ENCODE measurements around the gene SHANK1.
"Not testable (repeated sequence)": the region's sequence is repeated elsewhere in the genome, so short reads cannot be mapped to it uniquely, and the experiment has no call there.

SHANK1 gene

GRCh38 chr19:50719566-50719965 is at the start of gene SHANK1:
Gene SHANK1 (minus strand): TSS chr19:50719802. CDS start chr19:50716919, 2,883 bp downstream.
- H3K4me3 ChIP-seq (ENCODE audit: insufficient read length, low read depth): peak within 1 kb of the TSS; percentile 34
- H3K36me3 ChIP-seq (ENCODE audit: insufficient read depth, insufficient read length, low read length): no peaks in the 10 kb centered on the region
- no peak for DNase-seq (ENCODE audit: low read depth, low spot score)
- no peaks in the 10 kb centered on the region for H3K9me3 ChIP-seq (ENCODE audit: insufficient read depth, low read length)
- no peak for TF ChIP-seq YY1 (IDR thresholded peaks at IDR 0.05; ENCODE audit: insufficient read depth, insufficient read length)
- no peak for TF ChIP-seq ZNF274 (IDR thresholded peaks at IDR 0.05; ENCODE audit: low read depth, low read length)
- TF ChIP-seq SUZ12 (IDR thresholded peaks at IDR 0.05; ENCODE audit: extremely low read depth, insufficient read depth, insufficient read length): no peak
- H3K4me1 ChIP-seq (ENCODE audit: insufficient read depth, insufficient read length): peaks cover 11% of the 10 kb centered on the region
- peak within 1 kb of the TSS; percentile 72 for H3K9ac ChIP-seq (ENCODE audit: insufficient read length, low read depth)
- peaks cover 32% of the 10 kb centered on the region for H3K27me3 ChIP-seq (ENCODE audit: insufficient read depth, insufficient read length)

GRCh38 chr19:50768277-50768676 is 48.7 kb upstream of the SHANK1 start:
- TF ChIP-seq SUZ12 (IDR thresholded peaks at IDR 0.05; ENCODE audit: extremely low read depth, insufficient read depth, insufficient read length): no peak
- no peak for TF ChIP-seq YY1 (IDR thresholded peaks at IDR 0.05; ENCODE audit: insufficient read depth, insufficient read length)
- no peak for TF ChIP-seq ZNF274 (IDR thresholded peaks at IDR 0.05; ENCODE audit: low read depth, low read length)
- Histone ChIP-seq H3K4me3 (ENCODE audit: insufficient read length, low read depth) (no peak overlapping the region), H3K9me3 (ENCODE audit: insufficient read depth, low read length) (no peaks in the 10 kb centered on the region), H3K27me3 (ENCODE audit: insufficient read depth, insufficient read length) (no peaks in the 10 kb centered on the region), H3K36me3 (ENCODE audit: insufficient read depth, insufficient read length, low read length) (no peaks in the 10 kb centered on the region), H3K9ac (ENCODE audit: insufficient read length, low read depth) (no peak overlapping the region), H3K4me1 (ENCODE audit: insufficient read depth, insufficient read length) (peaks cover 2% of the 10 kb centered on the region)
- DNase-seq (ENCODE audit: low read depth, low spot score): no peak

GRCh38 chr19:50767263-50767662 is 47.7 kb upstream of the SHANK1 start:
- DNase-seq (ENCODE audit: low read depth, low spot score); H3K9me3 ChIP-seq (ENCODE audit: insufficient read depth, low read length): not testable (repeated sequence)

GRCh38 chr19:50766746-50767145 is 47.1 kb upstream of the SHANK1 start:
- not testable (repeated sequence) for H3K27me3 ChIP-seq (ENCODE audit: insufficient read depth, insufficient read length); H3K4me1 ChIP-seq (ENCODE audit: insufficient read depth, insufficient read length); H3K4me3 ChIP-seq (ENCODE audit: insufficient read length, low read depth); DNase-seq (ENCODE audit: low read depth, low spot score); H3K9me3 ChIP-seq (ENCODE audit: insufficient read depth, low read length); H3K9ac ChIP-seq (ENCODE audit: insufficient read length, low read depth); H3K36me3 ChIP-seq (ENCODE audit: insufficient read depth, insufficient read length, low read length)

More at GRCh38 chr19:50767263-50767662, 47.7 kb upstream of the SHANK1 start:
- H3K4me3 ChIP-seq (ENCODE audit: insufficient read length, low read depth); H3K36me3 ChIP-seq (ENCODE audit: insufficient read depth, insufficient read length, low read length); H3K27me3 ChIP-seq (ENCODE audit: insufficient read depth, insufficient read length); H3K4me1 ChIP-seq (ENCODE audit: insufficient read depth, insufficient read length); H3K9ac ChIP-seq (ENCODE audit: insufficient read length, low read depth): not testable (repeated sequence)

- Histone ChIP-seq H3K4me3 (ENCODE audit: insufficient read length, low read depth) (no peak overlapping the region), H3K4me1 (ENCODE audit: insufficient read depth, insufficient read length) (peaks cover 2% of the 10 kb centered on the region), H3K9ac (ENCODE audit: insufficient read length, low read depth) (no peak overlapping the region), H3K9me3 (ENCODE audit: insufficient read depth, low read length) (no peaks in the 10 kb centered on the region; the same call in 1 of the 2 replicates), H3K36me3 (ENCODE audit: insufficient read depth, insufficient read length, low read length) (no peaks in the 10 kb centered on the region), H3K27me3 (ENCODE audit: insufficient read depth, insufficient read length) (no peaks in the 10 kb centered on the region)
- TF ChIP-seq ZNF274 (IDR thresholded peaks at IDR 0.05; ENCODE audit: low read depth, low read length): no peak
- TF ChIP-seq YY1 (IDR thresholded peaks at IDR 0.05; ENCODE audit: insufficient read depth, insufficient read length): no peak
- DNase-seq (ENCODE audit: low read depth, low spot score): no peak
These were observed 44.8 kb upstream of the SHANK1 start for GRCh38 chr19:50764409-50764808.

GRCh38 chr19:50763521-50763920 is 43.9 kb upstream of the SHANK1 start:
- not testable (repeated sequence) for H3K36me3 ChIP-seq (ENCODE audit: insufficient read depth, insufficient read length, low read length); H3K27me3 ChIP-seq (ENCODE audit: insufficient read depth, insufficient read length); DNase-seq (ENCODE audit: low read depth, low spot score); H3K9me3 ChIP-seq (ENCODE audit: insufficient read depth, low read length); H3K4me1 ChIP-seq (ENCODE audit: insufficient read depth, insufficient read length); H3K9ac ChIP-seq (ENCODE audit: insufficient read length, low read depth); H3K4me3 ChIP-seq (ENCODE audit: insufficient read length, low read depth)

GRCh38 chr19:50761501-50761900 is 41.9 kb upstream of the SHANK1 start:
- not testable (repeated sequence) for H3K9me3 ChIP-seq (ENCODE audit: insufficient read depth, low read length); H3K27me3 ChIP-seq (ENCODE audit: insufficient read depth, insufficient read length)

GRCh38 chr19:50759886-50760285 is 40.3 kb upstream of the SHANK1 start:
- DNase-seq (ENCODE audit: low read depth, low spot score): no peak
- H3K27me3 ChIP-seq (ENCODE audit: insufficient read depth, insufficient read length): no peaks in the 10 kb centered on the region
- TF ChIP-seq ZNF274 (IDR thresholded peaks at IDR 0.05; ENCODE audit: low read depth, low read length): no peak
- no peak for TF ChIP-seq SUZ12 (IDR thresholded peaks at IDR 0.05; ENCODE audit: extremely low read depth, insufficient read depth, insufficient read length)
- TF ChIP-seq YY1 (IDR thresholded peaks at IDR 0.05; ENCODE audit: insufficient read depth, insufficient read length): peak; percentile 32

More at GRCh38 chr19:50761501-50761900, 41.9 kb upstream of the SHANK1 start:
- not testable (repeated sequence) for H3K9ac ChIP-seq (ENCODE audit: insufficient read length, low read depth); DNase-seq (ENCODE audit: low read depth, low spot score); H3K4me3 ChIP-seq (ENCODE audit: insufficient read length, low read depth); H3K4me1 ChIP-seq (ENCODE audit: insufficient read depth, insufficient read length); H3K36me3 ChIP-seq (ENCODE audit: insufficient read depth, insufficient read length, low read length)

GRCh38 chr19:50759076-50759475 is 39.5 kb upstream of the SHANK1 start:
- not testable (repeated sequence) for DNase-seq (ENCODE audit: low read depth, low spot score); H3K36me3 ChIP-seq (ENCODE audit: insufficient read depth, insufficient read length, low read length); H3K9ac ChIP-seq (ENCODE audit: insufficient read length, low read depth); H3K4me3 ChIP-seq (ENCODE audit: insufficient read length, low read depth); H3K4me1 ChIP-seq (ENCODE audit: insufficient read depth, insufficient read length); H3K27me3 ChIP-seq (ENCODE audit: insufficient read depth, insufficient read length); H3K9me3 ChIP-seq (ENCODE audit: insufficient read depth, low read length)

More at GRCh38 chr19:50759886-50760285, 40.3 kb upstream of the SHANK1 start:
- H3K9ac ChIP-seq (ENCODE audit: insufficient read length, low read depth): no peak overlapping the region
- H3K4me1 ChIP-seq (ENCODE audit: insufficient read depth, insufficient read length): peaks cover 2% of the 10 kb centered on the region
- H3K36me3 ChIP-seq (ENCODE audit: insufficient read depth, insufficient read length, low read length): no peaks in the 10 kb centered on the region
- H3K9me3 ChIP-seq (ENCODE audit: insufficient read depth, low read length): no peaks in the 10 kb centered on the region; the same call in 1 of the 2 replicates
- H3K4me3 ChIP-seq (ENCODE audit: insufficient read length, low read depth): no peak overlapping the region

GRCh38 chr19:50757624-50758023 is 38.0 kb upstream of the SHANK1 start:
- H3K4me1 ChIP-seq (ENCODE audit: insufficient read depth, insufficient read length); H3K27me3 ChIP-seq (ENCODE audit: insufficient read depth, insufficient read length); H3K36me3 ChIP-seq (ENCODE audit: insufficient read depth, insufficient read length, low read length); H3K9ac ChIP-seq (ENCODE audit: insufficient read length, low read depth); H3K9me3 ChIP-seq (ENCODE audit: insufficient read depth, low read length); DNase-seq (ENCODE audit: low read depth, low spot score); H3K4me3 ChIP-seq (ENCODE audit: insufficient read length, low read depth): not testable (repeated sequence)

- not testable (repeated sequence) for DNase-seq (ENCODE audit: low read depth, low spot score); H3K27me3 ChIP-seq (ENCODE audit: insufficient read depth, insufficient read length); H3K9ac ChIP-seq (ENCODE audit: insufficient read length, low read depth)
These were observed 36.6 kb upstream of the SHANK1 start for GRCh38 chr19:50756244-50756643.

More at GRCh38 chr19:50756244-50756643, 36.6 kb upstream of the SHANK1 start:
- H3K36me3 ChIP-seq (ENCODE audit: insufficient read depth, insufficient read length, low read length); H3K4me1 ChIP-seq (ENCODE audit: insufficient read depth, insufficient read length); H3K4me3 ChIP-seq (ENCODE audit: insufficient read length, low read depth); H3K9me3 ChIP-seq (ENCODE audit: insufficient read depth, low read length): not testable (repeated sequence)

Measured in NT2/D1 (cell line).